IPS DF 4.7 (cell line): Measurements from ENCODE around the gene GOLGA6B.
"Not testable (repeated sequence)": the region's sequence is repeated elsewhere in the genome, so short reads cannot be mapped to it uniquely, and the experiment has no call there.

Experiments used
- DNase-seq: peaks from one replicate; pipeline ENCODE4 v3.0.0-alpha.2; 2013; ENCODE audit warnings: low spot score; ENCODE audit errors: extremely low read depth

The GOLGA6B gene

GRCh38 chr15:72654397-72654796 lies at the start of gene GOLGA6B:
GOLGA6B (plus strand) TSS chr15:72654697; CDS start chr15:72654738, 41 bp downstream.
- DNase-seq, result not testable (repeated sequence)

- no peak for DNase-seq
Measured at GRCh38 chr15:72604794-72605193, 49.7 kb upstream of the GOLGA6B start.

- DNase-seq, result not testable (repeated sequence)
Measured at GRCh38 chr15:72608084-72608483, 46.4 kb upstream of the GOLGA6B start.

GRCh38 chr15:72609862-72610261 lies 44.6 kb upstream of the GOLGA6B start:
- DNase-seq, result no peak

GRCh38 chr15:72612324-72612723 lies 42.2 kb upstream of the GOLGA6B start:
- DNase-seq, result not testable (repeated sequence)

- no peak for DNase-seq
Measured at GRCh38 chr15:72614810-72615532, 39.5 kb upstream of the GOLGA6B start.

- DNase-seq, result not testable (repeated sequence)
Measured at GRCh38 chr15:72615533-72616233, 38.8 kb upstream of the GOLGA6B start.

- DNase-seq, result no peak
Measured at GRCh38 chr15:72616491-72617210, 37.8 kb upstream of the GOLGA6B start.

GRCh38 chr15:72623854-72624253 lies 30.6 kb upstream of the GOLGA6B start:
- DNase-seq, result not testable (repeated sequence)

GRCh38 chr15:72626153-72626552 lies 28.3 kb upstream of the GOLGA6B start:
- DNase-seq, result not testable (repeated sequence)

GRCh38 chr15:72628249-72629067 lies 26.0 kb upstream of the GOLGA6B start:
- DNase-seq, result not testable (repeated sequence)

- not testable (repeated sequence) for DNase-seq
Measured at GRCh38 chr15:72629068-72629570, 25.4 kb upstream of the GOLGA6B start.

GRCh38 chr15:72636519-72637282 lies 17.8 kb upstream of the GOLGA6B start:
- not testable (repeated sequence) for DNase-seq

GRCh38 chr15:72639759-72640483 lies 14.6 kb upstream of the GOLGA6B start:
- not testable (repeated sequence) for DNase-seq

- not testable (repeated sequence) for DNase-seq
Measured at GRCh38 chr15:72642271-72642670, 12.2 kb upstream of the GOLGA6B start.

GRCh38 chr15:72648631-72649253 lies 5.8 kb upstream of the GOLGA6B start:
- DNase-seq, result not testable (repeated sequence)

GRCh38 chr15:72656014-72656413 lies 1.5 kb downstream of the GOLGA6B start:
- DNase-seq, result not testable (repeated sequence)

- not testable (repeated sequence) for DNase-seq
Measured at GRCh38 chr15:72661081-72661480, 6.6 kb downstream of the GOLGA6B start.

- not testable (repeated sequence) for DNase-seq
Measured at GRCh38 chr15:72663931-72664330, 9.4 kb downstream of the GOLGA6B start.
